ENCODE data around the gene SLC22A5. TPM values are rescaled to one million over a fixed set of nuclear protein-coding genes. Genes with fewer than 3 reads are reported as not detected.
A peak's percentile ranks its signal among the peaks of the same experiment; 100 is the strongest.

The SLC22A5 gene
- total and polyA plus RNA-seq, 10 of the 15 experiments (the other 5 are each of a cell fraction or from before 2014, with no cell fraction given) = 1.1 to 4.4 (median 2.3) TPM

- TF ChIP-seq MLLT1 (IDR thresholded peaks at IDR 0.05) (peak; percentile 68; the same call in 1 of the 2 replicates), MYC (IDR thresholded peaks at IDR 0.05; ENCODE audit: insufficient read depth, insufficient read length, insufficient replicate concordance, low read length, severe bottlenecking) (no peak), POLR2AphosphoS5 (IDR thresholded peaks at IDR 0.05; ENCODE audit: low read length) (peak; percentile 64), SIN3A (IDR thresholded peaks at IDR 0.05; ENCODE audit: low read depth, low read length) (0 out of 2 replicates have a peak, but pooled peaks have one; percentile 44), KDM1A (IDR thresholded peaks at IDR 0.05; ENCODE audit: borderline replicate concordance) (no peak), USF2 (IDR thresholded peaks at IDR 0.05; ENCODE audit: borderline replicate concordance, low read depth, low read length) (peak; percentile 49; the same call in 1 of the 2 replicates), ZZZ3 (IDR thresholded peaks at IDR 0.05; ENCODE audit: control insufficient read depth, insufficient read length, low read depth) (no peak), EZH2 (IDR thresholded peaks at IDR 0.05; ENCODE audit: borderline replicate concordance, control insufficient read depth, low read depth, low read length) (no peak), ZNF274 (IDR thresholded peaks at IDR 0.05; ENCODE audit: insufficient read depth, insufficient read length) (no peak), IKZF1 (conservative IDR thresholded peaks at IDR 0.05) (peak; percentile 92), CTCF (IDR thresholded peaks at IDR 0.05 in 2 of 3, conservative IDR thresholded peaks at IDR 0.05 in 1 of 3; ENCODE audit: control insufficient read depth in 2 of 3, extremely low read depth in 1 of 3, insufficient read depth in 1 of 3, low read depth in 3 of 3, low read length in 3 of 3) (peak in 2 of 3 experiments; percentile 2 to 8; a peak in 1 of 6 replicates), NR2C1 (IDR thresholded peaks at IDR 0.05) (0 out of 2 replicates have a peak, but pooled peaks have one; percentile 8)
- TF ChIP-seq, protein P1, sequence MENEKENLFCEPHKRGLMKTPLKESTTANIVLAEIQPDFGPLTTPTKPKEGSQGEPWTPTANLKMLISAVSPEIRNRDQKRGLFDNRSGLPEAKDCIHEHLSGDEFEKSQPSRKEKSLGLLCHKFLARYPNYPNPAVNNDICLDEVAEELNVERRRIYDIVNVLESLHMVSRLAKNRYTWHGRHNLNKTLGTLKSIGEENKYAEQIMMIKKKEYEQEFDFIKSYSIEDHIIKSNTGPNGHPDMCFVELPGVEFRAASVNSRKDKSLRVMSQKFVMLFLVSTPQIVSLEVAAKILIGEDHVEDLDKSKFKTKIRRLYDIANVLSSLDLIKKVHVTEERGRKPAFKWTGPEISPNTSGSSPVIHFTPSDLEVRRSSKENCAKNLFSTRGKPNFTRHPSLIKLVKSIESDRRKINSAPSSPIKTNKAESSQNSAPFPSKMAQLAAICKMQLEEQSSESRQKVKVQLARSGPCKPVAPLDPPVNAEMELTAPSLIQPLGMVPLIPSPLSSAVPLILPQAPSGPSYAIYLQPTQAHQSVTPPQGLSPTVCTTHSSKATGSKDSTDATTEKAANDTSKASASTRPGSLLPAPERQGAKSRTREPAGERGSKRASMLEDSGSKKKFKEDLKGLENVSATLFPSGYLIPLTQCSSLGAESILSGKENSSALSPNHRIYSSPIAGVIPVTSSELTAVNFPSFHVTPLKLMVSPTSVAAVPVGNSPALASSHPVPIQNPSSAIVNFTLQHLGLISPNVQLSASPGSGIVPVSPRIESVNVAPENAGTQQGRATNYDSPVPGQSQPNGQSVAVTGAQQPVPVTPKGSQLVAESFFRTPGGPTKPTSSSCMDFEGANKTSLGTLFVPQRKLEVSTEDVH (IDR thresholded peaks at IDR 0.05; ENCODE audit: low read depth, partially characterized antibody) = no peak
- TF ChIP-seq, protein P2, sequence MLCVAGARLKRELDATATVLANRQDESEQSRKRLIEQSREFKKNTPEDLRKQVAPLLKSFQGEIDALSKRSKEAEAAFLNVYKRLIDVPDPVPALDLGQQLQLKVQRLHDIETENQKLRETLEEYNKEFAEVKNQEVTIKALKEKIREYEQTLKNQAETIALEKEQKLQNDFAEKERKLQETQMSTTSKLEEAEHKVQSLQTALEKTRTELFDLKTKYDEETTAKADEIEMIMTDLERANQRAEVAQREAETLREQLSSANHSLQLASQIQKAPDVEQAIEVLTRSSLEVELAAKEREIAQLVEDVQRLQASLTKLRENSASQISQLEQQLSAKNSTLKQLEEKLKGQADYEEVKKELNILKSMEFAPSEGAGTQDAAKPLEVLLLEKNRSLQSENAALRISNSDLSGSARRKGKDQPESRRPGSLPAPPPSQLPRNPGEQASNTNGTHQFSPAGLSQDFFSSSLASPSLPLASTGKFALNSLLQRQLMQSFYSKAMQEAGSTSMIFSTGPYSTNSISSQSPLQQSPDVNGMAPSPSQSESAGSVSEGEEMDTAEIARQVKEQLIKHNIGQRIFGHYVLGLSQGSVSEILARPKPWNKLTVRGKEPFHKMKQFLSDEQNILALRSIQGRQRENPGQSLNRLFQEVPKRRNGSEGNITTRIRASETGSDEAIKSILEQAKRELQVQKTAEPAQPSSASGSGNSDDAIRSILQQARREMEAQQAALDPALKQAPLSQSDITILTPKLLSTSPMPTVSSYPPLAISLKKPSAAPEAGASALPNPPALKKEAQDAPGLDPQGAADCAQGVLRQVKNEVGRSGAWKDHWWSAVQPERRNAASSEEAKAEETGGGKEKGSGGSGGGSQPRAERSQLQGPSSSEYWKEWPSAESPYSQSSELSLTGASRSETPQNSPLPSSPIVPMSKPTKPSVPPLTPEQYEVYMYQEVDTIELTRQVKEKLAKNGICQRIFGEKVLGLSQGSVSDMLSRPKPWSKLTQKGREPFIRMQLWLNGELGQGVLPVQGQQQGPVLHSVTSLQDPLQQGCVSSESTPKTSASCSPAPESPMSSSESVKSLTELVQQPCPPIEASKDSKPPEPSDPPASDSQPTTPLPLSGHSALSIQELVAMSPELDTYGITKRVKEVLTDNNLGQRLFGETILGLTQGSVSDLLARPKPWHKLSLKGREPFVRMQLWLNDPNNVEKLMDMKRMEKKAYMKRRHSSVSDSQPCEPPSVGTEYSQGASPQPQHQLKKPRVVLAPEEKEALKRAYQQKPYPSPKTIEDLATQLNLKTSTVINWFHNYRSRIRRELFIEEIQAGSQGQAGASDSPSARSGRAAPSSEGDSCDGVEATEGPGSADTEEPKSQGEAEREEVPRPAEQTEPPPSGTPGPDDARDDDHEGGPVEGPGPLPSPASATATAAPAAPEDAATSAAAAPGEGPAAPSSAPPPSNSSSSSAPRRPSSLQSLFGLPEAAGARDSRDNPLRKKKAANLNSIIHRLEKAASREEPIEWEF (IDR thresholded peaks at IDR 0.05; ENCODE audit: insufficient replicate concordance, low read depth, low read length) = peak; percentile 47
Measured at GRCh38 chr5:132425009-132425937, 55.8 kb downstream of the SLC22A5 start (continued).

Measured in GM12878 (cell line).